B cell (primary cell): ENCODE results near the gene PLEKHG4B.

Experiments used
- EZH2 ChIP-seq: IDR thresholded peaks from 2 replicates; pipeline ENCODE4 v1.6.1; 2012; ENCODE audit warnings: borderline replicate concordance, low read depth, mild to moderate bottlenecking, moderate library complexity, low read length; ENCODE audit not compliant: insufficient read depth, poor library complexity, severe bottlenecking
- TF ChIP-seq, protein P1 (sequence below): fragments of 200-600 bp; IDR thresholded peaks from one replicate; pipeline ENCODE4 v1.8.0; 2022; ENCODE audit warnings: antibody characterized with exemption, mild to moderate bottlenecking

DNA sequence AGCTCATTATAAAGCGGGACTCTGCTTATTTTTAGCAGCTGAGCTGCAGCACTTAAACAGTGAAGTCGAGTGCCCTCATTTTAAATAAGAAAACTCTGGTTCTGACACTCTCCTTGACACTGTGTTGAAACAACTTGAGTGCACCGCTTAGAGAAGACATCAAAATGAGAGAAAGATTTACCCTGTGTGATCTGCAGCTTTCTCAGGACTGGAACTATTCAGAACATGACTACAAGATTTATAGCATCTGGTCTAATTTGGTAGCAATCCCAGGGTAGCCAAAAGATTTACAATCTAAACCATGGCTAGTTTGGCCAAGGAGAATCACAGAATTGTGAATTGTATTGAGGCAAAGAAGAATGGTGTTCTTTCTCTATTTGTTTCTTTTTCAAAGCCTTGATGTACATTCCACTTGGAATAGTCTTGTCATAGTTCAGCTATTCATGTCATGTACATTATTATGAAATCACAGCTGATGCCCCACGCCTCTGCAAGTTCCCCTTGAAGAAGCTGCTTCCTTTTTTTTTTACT, 38.7 kb downstream of the PLEKHG4B start:
- TF ChIP-seq, protein P1, sequence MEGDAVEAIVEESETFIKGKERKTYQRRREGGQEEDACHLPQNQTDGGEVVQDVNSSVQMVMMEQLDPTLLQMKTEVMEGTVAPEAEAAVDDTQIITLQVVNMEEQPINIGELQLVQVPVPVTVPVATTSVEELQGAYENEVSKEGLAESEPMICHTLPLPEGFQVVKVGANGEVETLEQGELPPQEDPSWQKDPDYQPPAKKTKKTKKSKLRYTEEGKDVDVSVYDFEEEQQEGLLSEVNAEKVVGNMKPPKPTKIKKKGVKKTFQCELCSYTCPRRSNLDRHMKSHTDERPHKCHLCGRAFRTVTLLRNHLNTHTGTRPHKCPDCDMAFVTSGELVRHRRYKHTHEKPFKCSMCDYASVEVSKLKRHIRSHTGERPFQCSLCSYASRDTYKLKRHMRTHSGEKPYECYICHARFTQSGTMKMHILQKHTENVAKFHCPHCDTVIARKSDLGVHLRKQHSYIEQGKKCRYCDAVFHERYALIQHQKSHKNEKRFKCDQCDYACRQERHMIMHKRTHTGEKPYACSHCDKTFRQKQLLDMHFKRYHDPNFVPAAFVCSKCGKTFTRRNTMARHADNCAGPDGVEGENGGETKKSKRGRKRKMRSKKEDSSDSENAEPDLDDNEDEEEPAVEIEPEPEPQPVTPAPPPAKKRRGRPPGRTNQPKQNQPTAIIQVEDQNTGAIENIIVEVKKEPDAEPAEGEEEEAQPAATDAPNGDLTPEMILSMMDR: no peak
- TF ChIP-seq EZH2: no peak
